KMS-11 (cell line): ENCODE data around the gene RASA3.

ENCODE experiments used
- H2AFZ ChIP-seq: fragments of 200-600 bp; sonication (generic); 2 replicates; pipeline ENCODE4 v1.6.1; 2016; ENCODE audit warnings: antibody characterized with exemption, mixed run types, low read depth
- H3K27ac ChIP-seq: fragments of 200-600 bp; sonication (generic); 2 replicates; pipeline ENCODE4 v1.6.1; 2016; ENCODE audit warnings: mild to moderate bottlenecking, mixed run types
- H3K27me3 ChIP-seq: fragments of 200-600 bp; sonication (generic); 2 replicates; pipeline ENCODE4 v1.6.1; 2017; ENCODE audit warnings: mild to moderate bottlenecking, low read depth, mixed run types, moderate library complexity; ENCODE audit not compliant: insufficient read depth
- H3K36me3 ChIP-seq: fragments of 200-600 bp; sonication (generic); 2 replicates; pipeline ENCODE4 v1.6.1; 2017; ENCODE audit warnings: mild to moderate bottlenecking, mixed run types; ENCODE audit not compliant: insufficient read depth
- H3K4me1 ChIP-seq: fragments of 200-600 bp; sonication (generic); 2 replicates; pipeline ENCODE4 v1.6.1; 2016; ENCODE audit warnings: mild to moderate bottlenecking, low read depth, mixed run types; ENCODE audit not compliant: poor library complexity, severe bottlenecking
- H3K4me2 ChIP-seq: fragments of 200-600 bp; sonication (generic); 2 replicates; pipeline ENCODE4 v1.7.0; 2016; ENCODE audit warnings: mild to moderate bottlenecking, mixed run types
- H3K4me3 ChIP-seq: fragments of 200-600 bp; sonication (generic); IDR thresholded peaks from 2 replicates; pipeline ENCODE4 v1.6.1; 2017; ENCODE audit warnings: low read depth, low read length, mixed read lengths; ENCODE audit not compliant: insufficient read depth
- H3K79me2 ChIP-seq: fragments of 200-600 bp; sonication (generic); 2 replicates; pipeline ENCODE4 v1.6.1; 2016; ENCODE audit warnings: low read depth, mixed run types; ENCODE audit not compliant: insufficient read depth
- H3K9ac ChIP-seq: fragments of 200-600 bp; sonication (generic); 2 replicates; pipeline ENCODE4 v1.6.1; 2016; ENCODE audit warnings: mild to moderate bottlenecking, mixed run types
- H4K20me1 ChIP-seq: fragments of 200-600 bp; sonication (generic); 2 replicates; pipeline ENCODE4 v1.6.1; 2016; ENCODE audit warnings: mild to moderate bottlenecking, mixed run types; ENCODE audit not compliant: insufficient read depth
- CTCF ChIP-seq: fragments of 200-600 bp; sonication (generic); conservative IDR thresholded peaks from 2 replicates; pipeline ENCODE4 v1.6.1; 2017; ENCODE audit warnings: low read depth, mild to moderate bottlenecking, antibody characterized with exemption, low read length, moderate library complexity, mixed read lengths

RASA3 gene

GRCh38 chr13:113928685-113929627 is 203.5 kb downstream of the RASA3 start:
- no peaks in the 10 kb centered on the region for H3K79me2 ChIP-seq
- no peak overlapping the region for H3K9ac ChIP-seq
- no peak overlapping the region for H3K4me2 ChIP-seq
- H3K27me3 ChIP-seq: peaks cover 15% of the 10 kb centered on the region; the same call in 1 of the 2 replicates
- H3K27ac ChIP-seq: no peak overlapping the region
- H3K36me3 ChIP-seq: no peaks in the 10 kb centered on the region
- no peak overlapping the region for H3K4me3 ChIP-seq
- no peak overlapping the region for H2AFZ ChIP-seq
- H4K20me1 ChIP-seq: no peaks in the 10 kb centered on the region
- no peak for TF ChIP-seq CTCF
- H3K4me1 ChIP-seq: peaks cover 13% of the 10 kb centered on the region
